ENCODE results near the gene RAB30. TPM values are rescaled to one million over a fixed set of nuclear protein-coding genes. Genes with fewer than 3 reads are reported as not detected.
A peak's percentile ranks its signal among the peaks of the same experiment; 100 is the strongest.

Gene RAB30
- 11.3 and 12.5 TPM in 2 replicates for total RNA-seq

DNA sequence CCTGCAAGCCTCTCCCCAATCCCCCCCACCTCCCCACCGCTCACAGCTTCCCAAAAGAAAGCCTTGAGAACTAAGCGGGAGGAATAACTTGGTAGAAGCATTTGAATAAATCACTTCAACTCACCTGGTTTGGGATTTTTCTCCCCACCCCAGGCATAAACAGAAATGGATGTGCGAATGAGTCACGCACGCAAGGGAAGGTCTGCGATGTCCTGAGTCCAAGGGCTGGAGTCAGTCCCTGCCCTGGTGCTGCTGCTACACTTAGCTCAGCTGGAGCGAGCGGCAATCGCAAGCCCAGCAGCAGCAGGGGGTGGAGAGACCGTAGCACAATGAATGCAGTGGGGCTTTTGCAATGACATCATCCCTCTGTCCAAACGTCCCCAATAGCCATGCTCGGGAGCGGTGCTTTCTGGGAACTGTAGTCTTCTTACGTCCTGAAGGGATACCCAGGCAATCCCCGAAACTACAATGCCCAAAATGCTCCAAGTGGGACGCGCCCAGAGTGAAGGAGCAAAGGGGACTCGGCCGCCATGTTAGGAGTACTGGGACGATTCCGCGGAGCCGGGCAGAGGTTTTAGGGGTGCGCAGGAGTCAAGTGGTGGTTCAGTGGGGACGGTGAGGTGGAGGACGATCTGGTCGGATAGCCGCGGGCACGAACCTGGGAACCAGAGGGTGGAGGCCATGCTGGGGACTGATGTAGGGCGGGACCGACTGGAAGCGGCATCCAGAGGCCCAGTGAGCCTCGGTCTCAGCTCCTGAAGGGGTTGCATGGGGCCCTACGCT, at the start of gene RAB30:
RAB30 (minus strand) TSS at position 331 of the 783 bp plus-strand sequence. CDS start 74,581 bp downstream, outside the sequence.
- TF ChIP-seq, protein P1, sequence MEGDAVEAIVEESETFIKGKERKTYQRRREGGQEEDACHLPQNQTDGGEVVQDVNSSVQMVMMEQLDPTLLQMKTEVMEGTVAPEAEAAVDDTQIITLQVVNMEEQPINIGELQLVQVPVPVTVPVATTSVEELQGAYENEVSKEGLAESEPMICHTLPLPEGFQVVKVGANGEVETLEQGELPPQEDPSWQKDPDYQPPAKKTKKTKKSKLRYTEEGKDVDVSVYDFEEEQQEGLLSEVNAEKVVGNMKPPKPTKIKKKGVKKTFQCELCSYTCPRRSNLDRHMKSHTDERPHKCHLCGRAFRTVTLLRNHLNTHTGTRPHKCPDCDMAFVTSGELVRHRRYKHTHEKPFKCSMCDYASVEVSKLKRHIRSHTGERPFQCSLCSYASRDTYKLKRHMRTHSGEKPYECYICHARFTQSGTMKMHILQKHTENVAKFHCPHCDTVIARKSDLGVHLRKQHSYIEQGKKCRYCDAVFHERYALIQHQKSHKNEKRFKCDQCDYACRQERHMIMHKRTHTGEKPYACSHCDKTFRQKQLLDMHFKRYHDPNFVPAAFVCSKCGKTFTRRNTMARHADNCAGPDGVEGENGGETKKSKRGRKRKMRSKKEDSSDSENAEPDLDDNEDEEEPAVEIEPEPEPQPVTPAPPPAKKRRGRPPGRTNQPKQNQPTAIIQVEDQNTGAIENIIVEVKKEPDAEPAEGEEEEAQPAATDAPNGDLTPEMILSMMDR (IDR thresholded peaks at IDR 0.05; ENCODE audit: insufficient read depth, low read depth, low read length): no peak
- H3K4me3 ChIP-seq (ENCODE audit: low read depth, low read length): peak within 1 kb of the TSS; percentile 90
- DNase-seq (ENCODE audit: low read depth): peak; percentile 100

- TF ChIP-seq, protein P1 (IDR thresholded peaks at IDR 0.05; ENCODE audit: insufficient read depth, low read depth, low read length): no peak
- no peak for DNase-seq (ENCODE audit: low read depth)
- no peak overlapping the region for H3K4me3 ChIP-seq (ENCODE audit: low read depth, low read length)
Observed at GRCh38 chr11:83120327-83120726, 48.6 kb upstream of the RAB30 start.

- TF ChIP-seq, protein P1 (IDR thresholded peaks at IDR 0.05; ENCODE audit: insufficient read depth, low read depth, low read length): no peak
- DNase-seq (ENCODE audit: low read depth): no peak
- no peak overlapping the region for H3K4me3 ChIP-seq (ENCODE audit: low read depth, low read length)
Observed at GRCh38 chr11:83119216-83119615, 47.5 kb upstream of the RAB30 start.

GRCh38 chr11:83118814-83119213, 47.1 kb upstream of the RAB30 start:
- no peak overlapping the region for H3K4me3 ChIP-seq (ENCODE audit: low read depth, low read length)
- TF ChIP-seq, protein P1 (IDR thresholded peaks at IDR 0.05; ENCODE audit: insufficient read depth, low read depth, low read length): no peak
- peak; percentile 71 for DNase-seq (ENCODE audit: low read depth)

- no peak for DNase-seq (ENCODE audit: low read depth)
- TF ChIP-seq, protein P1 (IDR thresholded peaks at IDR 0.05; ENCODE audit: insufficient read depth, low read depth, low read length): no peak
- H3K4me3 ChIP-seq (ENCODE audit: low read depth, low read length): no peak overlapping the region
Observed at GRCh38 chr11:83116015-83116641, 44.4 kb upstream of the RAB30 start.

DNA sequence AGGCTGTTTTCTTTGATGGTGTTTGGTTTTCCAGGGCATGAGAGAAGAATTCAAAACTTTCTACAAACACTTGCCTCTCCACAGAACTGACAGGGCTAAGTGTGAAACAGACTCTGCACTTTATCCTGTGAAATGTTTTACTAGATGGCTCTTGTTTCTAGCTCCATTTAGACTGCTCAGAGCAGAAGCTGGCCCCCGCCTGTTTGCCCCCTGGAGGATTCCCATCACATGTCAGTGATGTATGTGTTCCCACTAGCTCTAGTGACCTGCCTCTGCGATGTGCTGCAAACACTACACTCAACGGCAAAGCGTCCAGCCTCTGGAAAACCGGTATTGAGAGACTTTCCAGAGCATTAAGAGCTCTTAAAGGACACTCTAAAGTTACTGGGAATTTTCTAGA, 43.9 kb upstream of the RAB30 start:
- no peak for DNase-seq (ENCODE audit: low read depth)
- no peak overlapping the region for H3K4me3 ChIP-seq (ENCODE audit: low read depth, low read length)
- TF ChIP-seq, protein P1 (IDR thresholded peaks at IDR 0.05; ENCODE audit: insufficient read depth, low read depth, low read length): no peak
